ENCODE results near the gene SNED1. TPM values are rescaled to one million over a fixed set of nuclear protein-coding genes. Genes with fewer than 3 reads are reported as not detected.

SNED1 gene
- total RNA-seq, 4 donors from 2014 or later = 5.6 to 31.9 (median 13.2) TPM

DNA sequence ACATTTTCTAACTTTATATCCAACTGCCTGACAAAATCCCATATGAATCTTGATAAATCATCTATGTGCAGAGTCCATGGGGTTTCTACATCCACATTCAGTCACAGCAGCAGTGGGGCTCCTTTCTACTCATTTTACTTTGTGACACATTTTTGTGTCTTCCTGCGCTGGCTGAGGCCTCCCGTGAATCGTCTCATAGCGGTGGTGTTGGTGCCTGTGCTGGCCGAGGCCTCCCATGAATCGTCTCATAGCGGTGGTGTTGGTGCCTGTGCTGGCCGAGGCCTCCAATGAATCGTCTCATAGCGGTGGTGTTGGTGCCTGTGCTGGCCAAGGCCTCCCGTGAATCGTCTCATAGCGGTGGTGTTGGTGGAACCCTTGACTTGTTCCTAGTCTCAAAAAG lies 17.0 kb downstream of the SNED1 start:
- 98% methylated on average over 13 of the region's 13 CpGs for WGBS
- Histone ChIP-seq H3K27ac (no peak overlapping the region), H3K36me3 (peaks cover 7% of the 10 kb centered on the region), H3K27me3 (peaks cover 12% of the 10 kb centered on the region), H3K4me1 (peaks cover 7% of the 10 kb centered on the region), H3K9me3 (no peaks in the 10 kb centered on the region), H3K4me3 (no peak overlapping the region)
- no peak for DNase-seq (ENCODE audit: low spot score in 2 of 2)
- TF ChIP-seq EP300 (IDR thresholded peaks at IDR 0.05) = no peak
- TF ChIP-seq CTCF (IDR thresholded peaks at IDR 0.05) = no peak
- TF ChIP-seq POLR2AphosphoS5 (IDR thresholded peaks at IDR 0.05) = no peak
- no peak for TF ChIP-seq POLR2A (IDR thresholded peaks at IDR 0.05)

GRCh38 chr2:241017228-241017940 lies 19.0 kb downstream of the SNED1 start:
- TF ChIP-seq EP300 (IDR thresholded peaks at IDR 0.05) = no peak
- no peak for TF ChIP-seq POLR2AphosphoS5 (IDR thresholded peaks at IDR 0.05)
- TF ChIP-seq CTCF (IDR thresholded peaks at IDR 0.05) = no peak
- TF ChIP-seq POLR2A (IDR thresholded peaks at IDR 0.05) = no peak
- WGBS = 86% methylated on average over 9 of the region's 13 CpGs
- no peak for DNase-seq (ENCODE audit: low spot score in 2 of 2)
- H3K27me3 ChIP-seq = no peaks in the 10 kb centered on the region
- no peaks in the 10 kb centered on the region for H3K4me1 ChIP-seq
- peaks cover 10% of the 10 kb centered on the region for H3K36me3 ChIP-seq
- no peaks in the 10 kb centered on the region for H3K9me3 ChIP-seq
- H3K27ac ChIP-seq = no peak overlapping the region
- no peak overlapping the region for H3K4me3 ChIP-seq

DNA sequence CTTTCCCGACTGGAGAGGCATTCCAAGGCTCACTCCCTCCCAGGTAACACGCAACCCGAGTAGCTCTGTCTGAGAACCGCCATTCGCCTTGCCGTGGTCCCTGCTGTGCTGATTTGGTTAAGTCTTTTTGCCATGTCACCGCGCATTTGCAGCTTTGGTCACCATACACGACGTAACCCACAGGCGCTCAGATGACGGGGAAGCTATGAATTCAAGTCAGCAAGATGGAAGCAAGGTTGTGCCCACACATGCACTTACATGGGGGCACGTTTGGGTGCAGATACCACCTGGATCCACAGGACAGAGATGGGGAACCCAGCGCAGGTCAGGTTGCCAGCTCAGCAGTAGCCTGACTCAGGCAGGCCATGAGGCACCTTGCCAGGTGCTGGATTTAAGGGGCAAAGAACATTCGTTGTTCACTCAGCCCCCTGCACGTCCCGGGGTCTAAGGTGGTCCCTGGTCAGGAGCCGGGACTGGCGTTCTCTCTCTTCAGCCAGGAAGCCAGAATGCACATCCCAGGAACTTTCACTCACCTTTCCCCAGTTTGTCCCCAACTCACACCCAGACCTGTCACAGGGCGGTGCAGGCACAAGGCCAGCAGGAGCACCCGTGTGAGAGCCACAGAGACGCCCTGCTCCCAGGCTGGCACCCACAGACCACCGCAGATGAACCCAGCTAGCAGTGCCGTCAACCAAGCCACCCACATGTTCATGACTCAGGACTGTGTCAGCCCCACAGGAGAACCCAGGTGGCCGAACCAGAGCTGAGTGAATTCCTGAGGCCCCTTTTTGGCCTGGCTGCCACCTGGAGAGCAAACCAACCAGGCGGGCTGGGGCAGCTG lies 19.9 kb downstream of the SNED1 start:
- Histone ChIP-seq H3K27ac (no peak overlapping the region), H3K4me1 (no peaks in the 10 kb centered on the region), H3K4me3 (no peak overlapping the region), H3K36me3 (peaks cover 10% of the 10 kb centered on the region), H3K9me3 (no peaks in the 10 kb centered on the region), H3K27me3 (no peaks in the 10 kb centered on the region)
- 91% methylated on average over 23 of the region's 26 CpGs for WGBS
- no peak for DNase-seq (ENCODE audit: low spot score in 2 of 2)
- TF ChIP-seq POLR2A (IDR thresholded peaks at IDR 0.05) = no peak
- TF ChIP-seq EP300 (IDR thresholded peaks at IDR 0.05) = no peak
- no peak for TF ChIP-seq POLR2AphosphoS5 (IDR thresholded peaks at IDR 0.05)
- TF ChIP-seq CTCF (IDR thresholded peaks at IDR 0.05) = no peak

- TF ChIP-seq CTCF (IDR thresholded peaks at IDR 0.05) = no peak
- no peak for TF ChIP-seq EP300 (IDR thresholded peaks at IDR 0.05)
- no peak for TF ChIP-seq POLR2A (IDR thresholded peaks at IDR 0.05)
- TF ChIP-seq POLR2AphosphoS5 (IDR thresholded peaks at IDR 0.05) = no peak
- DNase-seq (ENCODE audit: low spot score in 2 of 2) = no peak
- Histone ChIP-seq H3K36me3 (peaks cover 10% of the 10 kb centered on the region), H3K4me3 (no peak overlapping the region), H3K4me1 (no peaks in the 10 kb centered on the region), H3K9me3 (no peaks in the 10 kb centered on the region), H3K27ac (no peak overlapping the region), H3K27me3 (no peaks in the 10 kb centered on the region)
- 97% methylated on average over 19 of the region's 20 CpGs for WGBS
Observed at GRCh38 chr2:241019441-241020139, 21.2 kb downstream of the SNED1 start.

GRCh38 chr2:241020201-241020600 lies 21.8 kb downstream of the SNED1 start:
- Histone ChIP-seq H3K36me3 (peaks cover 6% of the 10 kb centered on the region), H3K4me3 (no peak overlapping the region), H3K4me1 (no peaks in the 10 kb centered on the region), H3K27me3 (no peaks in the 10 kb centered on the region), H3K27ac (no peak overlapping the region), H3K9me3 (peaks cover 4% of the 10 kb centered on the region)
- no peak for TF ChIP-seq CTCF (IDR thresholded peaks at IDR 0.05)
- DNase-seq (ENCODE audit: low spot score in 2 of 2) = no peak
- 98% methylated on average over 7 of the region's 10 CpGs for WGBS

Data from suprapubic skin (tissue), 4 donors.